H9 (cell line): Measurements from ENCODE around the gene GIPC2. TPM values are rescaled to one million over a fixed set of nuclear protein-coding genes. Genes with fewer than 3 reads are reported as not detected.

ENCODE experiments used
- DNase-seq: peaks from one replicate; pipeline ENCODE4 v3.0.0-alpha.2; 2017
- H2AFZ ChIP-seq: one replicate; pipeline ENCODE4 v1.6.1; 2013; ENCODE audit warnings: mild to moderate bottlenecking, low read length, control low read depth, moderate library complexity
- H2AK5ac ChIP-seq: 2 replicates; pipeline ENCODE4 v1.6.1; 2013; ENCODE audit warnings: low read length, control low read depth, mixed read lengths; ENCODE audit not compliant: insufficient read length
- H2BK120ac ChIP-seq: one replicate; pipeline ENCODE4 v1.6.1; 2013; ENCODE audit warnings: low read depth, mild to moderate bottlenecking, low read length, control low read depth, inconsistent platforms; ENCODE audit not compliant: poor library complexity, severe bottlenecking
- H2BK12ac ChIP-seq: 2 replicates; pipeline ENCODE4 v1.6.1; 2013; ENCODE audit warnings: low read length, control low read depth, mixed read lengths, low read depth; ENCODE audit not compliant: insufficient read length
- H2BK15ac ChIP-seq: 2 replicates; pipeline ENCODE4 v1.6.1; 2013; ENCODE audit warnings: low read depth, low read length, control low read depth
- H2BK20ac ChIP-seq: one replicate; pipeline ENCODE4 v1.6.1; 2013; ENCODE audit warnings: low read depth, mild to moderate bottlenecking, low read length, control low read depth, inconsistent platforms; ENCODE audit not compliant: poor library complexity, severe bottlenecking
- H2BK5ac ChIP-seq: 2 replicates; pipeline ENCODE4 v1.6.1; 2013; ENCODE audit warnings: low read length, control low read depth, mixed read lengths; ENCODE audit not compliant: insufficient read length
- H3K14ac ChIP-seq: 2 replicates; pipeline ENCODE4 v1.6.1; 2013; ENCODE audit warnings: low read length, control low read depth; ENCODE audit not compliant: insufficient read depth
- H3K18ac ChIP-seq: 2 replicates; pipeline ENCODE4 v1.6.1; 2013; ENCODE audit warnings: low read depth, mild to moderate bottlenecking, mixed read lengths, low read length, control low read depth; ENCODE audit not compliant: insufficient read length
- H3K23ac ChIP-seq: 2 replicates; pipeline ENCODE4 v1.6.1; 2013; ENCODE audit warnings: low read length, control low read depth, mixed read lengths, low read depth; ENCODE audit not compliant: insufficient read length
- H3K23me2 ChIP-seq: 2 replicates; pipeline ENCODE4 v1.6.1; 2013; ENCODE audit warnings: low read depth, mild to moderate bottlenecking, mixed read lengths, low read length, control low read depth; ENCODE audit not compliant: insufficient read length, poor library complexity, severe bottlenecking
- H3K27ac ChIP-seq: 2 replicates; pipeline ENCODE4 v1.5.1; 2013; ENCODE audit warnings: low read length, control low read depth, mixed read lengths, low read depth; ENCODE audit not compliant: insufficient read length
- H3K27me3 ChIP-seq: 2 replicates; pipeline ENCODE4 v1.6.1; 2013; ENCODE audit warnings: low read length, control low read depth, inconsistent platforms; ENCODE audit not compliant: insufficient read depth
- H3K4ac ChIP-seq: 2 replicates; pipeline ENCODE4 v1.6.1; 2013; ENCODE audit warnings: low read depth, mild to moderate bottlenecking, control low read depth, inconsistent platforms, low read length, moderate library complexity
- H3K4me1 ChIP-seq: 2 replicates; pipeline ENCODE4 v1.6.1; 2013; ENCODE audit warnings: low read length, control low read depth, inconsistent platforms; ENCODE audit not compliant: insufficient read depth
- H3K4me2 ChIP-seq: 2 replicates; pipeline ENCODE4 v1.6.1; 2013; ENCODE audit warnings: low read length, control low read depth, mixed read lengths; ENCODE audit not compliant: insufficient read length, insufficient read depth
- H3K56ac ChIP-seq: 2 replicates; pipeline ENCODE4 v1.6.1; 2013; ENCODE audit warnings: low read depth, mild to moderate bottlenecking, mixed read lengths, low read length, control low read depth; ENCODE audit not compliant: insufficient read length
- H3K79me1 ChIP-seq: 2 replicates; pipeline ENCODE4 v1.6.1; 2013; ENCODE audit warnings: low read depth, mild to moderate bottlenecking, moderate library complexity, low read length, control low read depth, inconsistent platforms; ENCODE audit not compliant: insufficient read depth, poor library complexity, severe bottlenecking
- H3K79me2 ChIP-seq: 2 replicates; pipeline ENCODE4 v1.6.1; 2013; ENCODE audit warnings: low read length, control low read depth, inconsistent platforms; ENCODE audit not compliant: insufficient read depth
- H3K9ac ChIP-seq: 2 replicates; pipeline ENCODE4 v1.6.1; 2013; ENCODE audit warnings: low read length, control low read depth, mixed read lengths; ENCODE audit not compliant: insufficient read length; ENCODE audit errors: extremely low read depth
- H3K9me3 ChIP-seq: one replicate; pipeline ENCODE4 v1.6.1; 2013; ENCODE audit warnings: low read depth, low read length, inconsistent platforms; ENCODE audit not compliant: control insufficient read depth
- H3T11ph ChIP-seq: one replicate; pipeline ENCODE4 v1.6.1; 2013; ENCODE audit warnings: mild to moderate bottlenecking, low read length, control low read depth, inconsistent platforms
- H4K20me1 ChIP-seq: one replicate; pipeline ENCODE4 v1.6.1; 2013; ENCODE audit not compliant: control insufficient read depth, insufficient read length, insufficient read depth
- H4K5ac ChIP-seq: 2 replicates; pipeline ENCODE4 v1.6.1; 2013; ENCODE audit warnings: low read depth, mild to moderate bottlenecking, mixed read lengths, low read length, control low read depth; ENCODE audit not compliant: insufficient read length
- H4K8ac ChIP-seq: replicated peaks from 2 replicates; pipeline ENCODE4 v1.6.1; 2013; ENCODE audit warnings: low read length, control low read depth, mixed read lengths, low read depth; ENCODE audit not compliant: insufficient read length
- H4K91ac ChIP-seq: 2 replicates; pipeline ENCODE4 v1.6.1; 2013; ENCODE audit warnings: low read depth, mild to moderate bottlenecking, moderate library complexity, mixed read lengths, low read length, control low read depth; ENCODE audit not compliant: insufficient read length
- H3K27ac Mint-ChIP-seq, 3 experiments: 2 replicates in 2 of 3; 3 replicates in 1 of 3; pipeline ENCODE4 v1.8.0; 2020 to 2021; ENCODE audit warnings: mixed read lengths in 3 of 3, mild to moderate bottlenecking in 1 of 3, moderate library complexity in 1 of 3
- H3K27me3 Mint-ChIP-seq: 2 replicates; pipeline ENCODE4 v1.8.0; 2021; ENCODE audit warnings: low read depth, mild to moderate bottlenecking, moderate library complexity, mixed read lengths
- H3K36me3 Mint-ChIP-seq, 3 experiments: 2 replicates in 2 of 3; 3 replicates in 1 of 3; pipeline ENCODE4 v1.8.0; 2020 to 2021; ENCODE audit warnings: low read depth in 3 of 3, mixed read lengths in 3 of 3; ENCODE audit not compliant: insufficient read depth in 1 of 3
- H3K4me1 Mint-ChIP-seq, 2 experiments: 2 replicates each; pipeline ENCODE4 v1.8.0; 2020; ENCODE audit warnings: mixed read lengths in 2 of 2
- H3K4me3 Mint-ChIP-seq, 2 experiments: 2 replicates in 1 of 2; 3 replicates in 1 of 2; pipeline ENCODE4 v1.8.0; 2020 to 2021; ENCODE audit warnings: mild to moderate bottlenecking in 2 of 2, mixed read lengths in 2 of 2, moderate library complexity in 1 of 2
- H3K9me3 Mint-ChIP-seq, 2 experiments: 2 replicates in 1 of 2; 3 replicates in 1 of 2; pipeline ENCODE4 v1.8.0; 2020; ENCODE audit warnings: mild to moderate bottlenecking in 2 of 2, mixed read lengths in 2 of 2, moderate library complexity in 1 of 2
- WGBS: extraction: QIAGEN DNeasy Blood & Tissue Kit; methylation state at CpG from one replicate; pipeline ENCODE4 v1.1.7; 2013; ENCODE audit warnings: missing lambda C conversion rate, low lambda C conversion rate, mixed read lengths; ENCODE audit not compliant: insufficient read length; ENCODE audit errors: extremely low coverage; 5-methylcytosine and 5-hydroxymethylcytosine counted together
- total RNA-seq: library from RNA; stranded (reverse); gene quantifications from 2 replicates; pipeline ENCODE4 v1.2.1, GENCODE V29; 2021
- TF ChIP-seq, protein P1 (sequence below): fragments of 200-600 bp; sonication (generic); conservative IDR thresholded peaks from 3 replicates; pipeline ENCODE4 v1.8.0; 2021; ENCODE audit warnings: antibody characterized with exemption, mild to moderate bottlenecking

Gene GIPC2
- total RNA-seq, 1 experiment from 2014 or later: 0.85 TPM

DNA sequence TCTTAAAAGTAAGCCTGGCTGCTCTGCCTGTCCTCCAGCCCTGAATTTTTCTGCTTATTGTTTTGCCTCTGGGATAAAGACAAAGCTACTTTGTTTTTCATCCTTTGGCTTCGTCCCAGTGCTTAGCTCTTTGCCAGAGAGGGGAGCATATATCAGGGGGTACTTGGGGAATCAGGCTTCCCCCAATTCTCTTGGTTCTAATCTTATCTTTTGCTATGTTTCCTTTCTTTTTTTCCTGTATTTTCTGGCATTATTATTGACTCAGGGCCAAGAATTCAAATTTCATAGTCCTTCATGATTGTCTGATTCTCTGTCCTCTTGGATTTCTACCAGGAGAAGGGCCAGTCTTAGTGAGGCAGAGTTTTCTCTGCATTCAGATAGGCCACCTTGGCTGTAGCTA lies 51.2 kb downstream of the GIPC2 start:
- DNase-seq: no peak
- no peak overlapping the region for H2BK15ac ChIP-seq
- no peaks in the 10 kb centered on the region for H4K20me1 ChIP-seq
- no peak overlapping the region for H3K4me2 ChIP-seq
- no peak overlapping the region for H3K27ac ChIP-seq
- no peak overlapping the region for H2BK5ac ChIP-seq
- no peaks in the 10 kb centered on the region for H3K79me2 ChIP-seq
- no peak overlapping the region for H2BK120ac ChIP-seq
- no peak overlapping the region for H3K4me3 Mint-ChIP-seq
- no peak overlapping the region for H3K14ac ChIP-seq
- H4K91ac ChIP-seq: no peak overlapping the region
- H3K36me3 Mint-ChIP-seq: no peaks in the 10 kb centered on the region
- H3K9ac ChIP-seq: no peak overlapping the region
- H3K56ac ChIP-seq: no peak overlapping the region
- no peaks in the 10 kb centered on the region for H3K23me2 ChIP-seq
- no peak overlapping the region for H3T11ph ChIP-seq
- WGBS: no CpG with 5 or more reads among the region's 1 CpG
- H3K27me3 Mint-ChIP-seq: no peaks in the 10 kb centered on the region
- no peak overlapping the region for H2BK20ac ChIP-seq
- H3K79me1 ChIP-seq: no peaks in the 10 kb centered on the region
- H3K18ac ChIP-seq: no peak overlapping the region
- H3K4me1 ChIP-seq: no peaks in the 10 kb centered on the region; the same call in 1 of the 2 replicates
- TF ChIP-seq, protein P1, sequence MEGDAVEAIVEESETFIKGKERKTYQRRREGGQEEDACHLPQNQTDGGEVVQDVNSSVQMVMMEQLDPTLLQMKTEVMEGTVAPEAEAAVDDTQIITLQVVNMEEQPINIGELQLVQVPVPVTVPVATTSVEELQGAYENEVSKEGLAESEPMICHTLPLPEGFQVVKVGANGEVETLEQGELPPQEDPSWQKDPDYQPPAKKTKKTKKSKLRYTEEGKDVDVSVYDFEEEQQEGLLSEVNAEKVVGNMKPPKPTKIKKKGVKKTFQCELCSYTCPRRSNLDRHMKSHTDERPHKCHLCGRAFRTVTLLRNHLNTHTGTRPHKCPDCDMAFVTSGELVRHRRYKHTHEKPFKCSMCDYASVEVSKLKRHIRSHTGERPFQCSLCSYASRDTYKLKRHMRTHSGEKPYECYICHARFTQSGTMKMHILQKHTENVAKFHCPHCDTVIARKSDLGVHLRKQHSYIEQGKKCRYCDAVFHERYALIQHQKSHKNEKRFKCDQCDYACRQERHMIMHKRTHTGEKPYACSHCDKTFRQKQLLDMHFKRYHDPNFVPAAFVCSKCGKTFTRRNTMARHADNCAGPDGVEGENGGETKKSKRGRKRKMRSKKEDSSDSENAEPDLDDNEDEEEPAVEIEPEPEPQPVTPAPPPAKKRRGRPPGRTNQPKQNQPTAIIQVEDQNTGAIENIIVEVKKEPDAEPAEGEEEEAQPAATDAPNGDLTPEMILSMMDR: no peak
- H4K8ac ChIP-seq: no peak overlapping the region
- H3K4me1 Mint-ChIP-seq: peaks cover 9 to 10% of the 10 kb centered on the region in 2 experiments
- H3K27ac Mint-ChIP-seq: no peak overlapping the region
- no peak overlapping the region for H2AFZ ChIP-seq
- no peak overlapping the region for H2AK5ac ChIP-seq
- no peak overlapping the region for H2BK12ac ChIP-seq
- H3K27me3 ChIP-seq: no peaks in the 10 kb centered on the region
- H4K5ac ChIP-seq: no peak overlapping the region
- H3K9me3 Mint-ChIP-seq: no peaks in the 10 kb centered on the region
- no peak overlapping the region for H3K4ac ChIP-seq
- no peaks in the 10 kb centered on the region for H3K9me3 ChIP-seq
- H3K23ac ChIP-seq: no peak overlapping the region
